Panc1 (cell line): ENCODE measurements around the gene RNF19B. TPM values are rescaled to one million over a fixed set of nuclear protein-coding genes. Genes with fewer than 3 reads are reported as not detected.

Experiments used
- ATAC-seq: fragments of 200-7000 bp; cut with Tn5 transposase; 2 replicates; pipeline ENCODE4 v1.9.1; 2020; ENCODE audit warnings: mild to moderate bottlenecking, moderate library complexity
- BruUV-seq: library from RNA; stranded (reverse); fragments of 400-500 nt; replicated peaks from 2 replicates; lab custom pipeline; 2021; lab: Mats Ljungman, UMichigan
- CTCF ChIA-PET: fragments of 300-600 bp; sonication (Branson Sonifier 250); formaldehyde crosslinking; loops from one replicate; lab custom pipeline; 2022; ENCODE audit warnings: antibody characterized with exemption; lab: Charles Lee
- POLR2A ChIA-PET: fragments of 300-600 bp; sonication (Branson Sonifier 250); formaldehyde crosslinking; loops from one replicate; lab custom pipeline; 2022; ENCODE audit warnings: antibody characterized with exemption; lab: Charles Lee
- DNase-seq: peaks from one replicate; pipeline ENCODE4 v3.0.0-alpha.2; 2010; ENCODE audit warnings: low read depth, low spot score
- H3K27ac ChIP-seq: 2 replicates; pipeline ENCODE4 v1.5.1; 2011; ENCODE audit warnings: mild to moderate bottlenecking, low read length, inconsistent platforms
- H3K27me3 ChIP-seq: fragments of 200-500 bp; sonication (Bioruptor generic); 2 replicates; pipeline ENCODE4 v1.6.0; 2014; ENCODE audit warnings: low read length, inconsistent platforms; ENCODE audit not compliant: control insufficient read depth, insufficient read depth
- H3K36me3 ChIP-seq: fragments of 200-500 bp; sonication (Bioruptor generic); 2 replicates; pipeline ENCODE4 v1.5.1; 2014; ENCODE audit warnings: inconsistent platforms, mild to moderate bottlenecking, low read length, moderate library complexity; ENCODE audit not compliant: control insufficient read depth, insufficient read depth
- H3K4me1 ChIP-seq: 2 replicates; pipeline ENCODE4 v1.5.1; 2011; ENCODE audit warnings: inconsistent platforms, mild to moderate bottlenecking, low read length, moderate library complexity; ENCODE audit not compliant: control insufficient read depth, insufficient read depth
- H3K4me3 ChIP-seq, 2 experiments: 2 replicates each; pipeline ENCODE4 v1.5.1; 2011 to 2012; ENCODE audit warnings: low read depth in 2 of 2, low read length in 2 of 2, mild to moderate bottlenecking in 2 of 2, inconsistent platforms in 1 of 2, moderate library complexity in 1 of 2
- H3K9me3 ChIP-seq: fragments of 200-500 bp; sonication (Bioruptor generic); 2 replicates; pipeline ENCODE4 v1.5.1; 2014; ENCODE audit warnings: low read depth, mild to moderate bottlenecking, inconsistent platforms, low read length, moderate library complexity; ENCODE audit not compliant: control insufficient read depth, insufficient read depth
- CTCF ChIP-seq: fragments of 450-650 bp; IDR thresholded peaks from 2 replicates; pipeline ENCODE4 v1.5.1; 2017; ENCODE audit warnings: mild to moderate bottlenecking
- POLR2AphosphoS5 ChIP-seq: IDR thresholded peaks from 2 replicates; pipeline ENCODE4 v1.6.1; 2012; ENCODE audit warnings: mild to moderate bottlenecking, low read depth, low read length, moderate library complexity
- REST ChIP-seq, 2 experiments: IDR thresholded peaks; 2 replicates each; pipeline ENCODE4 v1.6.1; 2011 to 2012; ENCODE audit warnings: low read depth in 2 of 2, control low read depth in 1 of 2, low read length in 1 of 2, mild to moderate bottlenecking in 1 of 2, moderate library complexity in 1 of 2; ENCODE audit not compliant: insufficient read depth in 1 of 2
- SIN3A ChIP-seq: IDR thresholded peaks from 2 replicates; pipeline ENCODE4 v1.6.1; 2012; ENCODE audit warnings: low read depth, mild to moderate bottlenecking, low read length, moderate library complexity, borderline replicate concordance; ENCODE audit not compliant: insufficient read depth
- TCF7L2 ChIP-seq: IDR thresholded peaks from 2 replicates; pipeline ENCODE4 v1.6.1; 2011; ENCODE audit warnings: mild to moderate bottlenecking, low read depth, low read length, inconsistent platforms
- in situ Hi-C: cut with HindIII; loops from 2 replicates; pipeline ENCODE4 v1.10.0; 2016; ENCODE audit warnings: low sequenced_read_pairs, low pct_unique_long_range_greater_than_20kb
- intact Hi-C: fragments of 100-400 bp; cut with micrococcal nuclease; formaldehyde crosslinking; loops from one replicate; pipeline ENCODE4 v1.10.0; 2022; ENCODE audit not compliant: unreplicated experiment
- total RNA-seq: library from RNA; stranded (reverse); gene quantifications from one replicate; pipeline ENCODE4 v1.2.1, GENCODE V29; 2021; ENCODE audit not compliant: unreplicated experiment

RNF19B gene
- total RNA-seq, 1 experiment from 2014 or later, result 29.1 TPM

GRCh38 chr1:32972814-32973428 lies 8.3 kb upstream of the RNF19B start:
- POLR2A ChIA-PET, result interaction anchor here (0.5 kb wide), 1 partner anchor 17 kb away, joined by 6 read pairs; no protein-coding TSS in a partner anchor
- BruUV-seq, result no TSS peak
- TF ChIP-seq POLR2AphosphoS5 (no peak), CTCF (no peak), REST (IDR thresholded peaks at IDR 0.05; ENCODE audit: insufficient read depth in 1 of 2, low read depth in 2 of 2, low read length in 1 of 2) (no peak), SIN3A (no peak), TCF7L2 (no peak)
- Histone ChIP-seq H3K36me3 (no peaks in the 10 kb centered on the region), H3K4me1 (no peaks in the 10 kb centered on the region), H3K4me3 (peak overlapping the region; percentile 53 to 66), H3K27me3 (peaks cover 2% of the 10 kb centered on the region; the same call in 1 of the 2 replicates), H3K9me3 (no peaks in the 10 kb centered on the region), H3K27ac (peak overlapping the region; percentile 48; the same call in 1 of the 2 replicates)
- CTCF ChIA-PET, result no interaction called here
- intact Hi-C loops (no loop called here), in situ Hi-C loops (no loop called here)
- DNase-seq (no peak), ATAC-seq (peak; percentile 90)

GRCh38 chr1:32971576-32971975 lies 7.0 kb upstream of the RNF19B start:
- POLR2A ChIA-PET, result no interaction called here
- BruUV-seq, result no TSS peak
- CTCF ChIA-PET, result no interaction called here

More at GRCh38 chr1:32971576-32971975, 7.0 kb upstream of the RNF19B start:
- intact Hi-C loops (no loop called here), in situ Hi-C loops (no loop called here)
- no peak overlapping the region for H3K27ac ChIP-seq
- no peak overlapping the region for H3K4me3 ChIP-seq
- no peak for ATAC-seq
- H3K36me3 ChIP-seq, result no peaks in the 10 kb centered on the region
- no peak for DNase-seq
- peaks cover 2% of the 10 kb centered on the region; the same call in 1 of the 2 replicates for H3K27me3 ChIP-seq
- no peaks in the 10 kb centered on the region for H3K9me3 ChIP-seq
- TF ChIP-seq CTCF, result no peak
- no peak for TF ChIP-seq POLR2AphosphoS5
- TF ChIP-seq SIN3A, result no peak
- H3K4me1 ChIP-seq, result no peaks in the 10 kb centered on the region
